ENCODE data around the gene GSC.
"Not testable (repeated sequence)": the region's sequence is repeated elsewhere in the genome, so short reads cannot be mapped to it uniquely, and the experiment has no call there.

GSC gene

GRCh38 chr14:94746131-94746530, 23.8 kb downstream of the GSC start:
- no peak for DNase-seq (ENCODE audit: low spot score)

- no peak for DNase-seq (ENCODE audit: low spot score)
Observed at GRCh38 chr14:94738751-94739150, 31.2 kb downstream of the GSC start.

GRCh38 chr14:94738097-94738496, 31.8 kb downstream of the GSC start:
- no peak for DNase-seq (ENCODE audit: low spot score)

GRCh38 chr14:94728950-94729349, 41.0 kb downstream of the GSC start:
- no peak for DNase-seq (ENCODE audit: low spot score)

GRCh38 chr14:94728440-94728839, 41.5 kb downstream of the GSC start:
- not testable (repeated sequence) for DNase-seq (ENCODE audit: low spot score)

GRCh38 chr14:94726649-94727048, 43.3 kb downstream of the GSC start:
- not testable (repeated sequence) for DNase-seq (ENCODE audit: low spot score)

- no peak for DNase-seq (ENCODE audit: low spot score)
Observed at GRCh38 chr14:94724993-94725392, 44.9 kb downstream of the GSC start.

- no peak for DNase-seq (ENCODE audit: low spot score)
Observed at GRCh38 chr14:94722397-94722796, 47.5 kb downstream of the GSC start.
